ENCODE measurements around the gene MAGEF1.

DNA sequence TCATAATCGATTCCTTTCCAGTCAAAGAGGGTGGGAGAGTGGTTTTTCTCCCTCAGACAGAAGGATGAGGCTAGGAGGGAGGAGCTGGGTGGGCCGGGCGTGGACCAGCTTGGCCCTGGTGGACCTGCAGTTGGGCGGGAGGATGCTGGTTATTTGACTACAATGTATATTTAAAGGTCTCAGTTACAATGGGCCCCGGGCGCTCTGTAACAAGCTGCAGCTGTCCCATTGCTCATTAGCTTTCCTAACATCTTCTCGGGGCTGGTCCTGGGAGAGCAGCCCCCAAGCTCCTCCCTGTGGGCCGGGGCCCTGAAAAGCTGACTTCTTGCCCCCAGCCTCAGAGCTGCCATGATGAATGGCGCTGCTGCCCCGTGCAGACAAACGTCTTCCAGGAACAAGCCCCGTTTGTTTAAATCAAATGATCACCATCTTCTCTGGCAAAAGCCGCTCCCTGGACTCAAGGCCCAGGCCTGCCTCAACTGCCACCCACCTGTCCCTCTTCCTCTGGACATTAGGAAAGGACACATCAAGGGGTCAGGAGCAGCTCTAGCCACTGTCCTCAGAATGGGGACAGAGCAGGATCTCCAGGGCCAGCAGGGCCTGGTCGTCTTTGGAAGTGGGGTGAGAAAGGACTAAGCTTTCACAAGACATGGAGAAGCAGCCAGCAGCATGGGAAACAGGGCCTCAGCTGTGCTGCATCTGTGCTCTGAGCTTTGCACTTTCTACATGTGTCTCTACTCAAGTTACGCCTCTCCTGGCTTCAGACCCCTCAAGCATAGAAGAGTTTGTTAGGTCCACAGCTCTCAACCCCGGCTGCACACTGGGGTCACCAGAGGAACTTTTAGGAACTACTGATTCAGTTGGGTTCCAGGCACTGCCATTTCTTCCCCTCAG, 38.6 kb downstream of the MAGEF1 start:
- TF ChIP-seq, protein P1, sequence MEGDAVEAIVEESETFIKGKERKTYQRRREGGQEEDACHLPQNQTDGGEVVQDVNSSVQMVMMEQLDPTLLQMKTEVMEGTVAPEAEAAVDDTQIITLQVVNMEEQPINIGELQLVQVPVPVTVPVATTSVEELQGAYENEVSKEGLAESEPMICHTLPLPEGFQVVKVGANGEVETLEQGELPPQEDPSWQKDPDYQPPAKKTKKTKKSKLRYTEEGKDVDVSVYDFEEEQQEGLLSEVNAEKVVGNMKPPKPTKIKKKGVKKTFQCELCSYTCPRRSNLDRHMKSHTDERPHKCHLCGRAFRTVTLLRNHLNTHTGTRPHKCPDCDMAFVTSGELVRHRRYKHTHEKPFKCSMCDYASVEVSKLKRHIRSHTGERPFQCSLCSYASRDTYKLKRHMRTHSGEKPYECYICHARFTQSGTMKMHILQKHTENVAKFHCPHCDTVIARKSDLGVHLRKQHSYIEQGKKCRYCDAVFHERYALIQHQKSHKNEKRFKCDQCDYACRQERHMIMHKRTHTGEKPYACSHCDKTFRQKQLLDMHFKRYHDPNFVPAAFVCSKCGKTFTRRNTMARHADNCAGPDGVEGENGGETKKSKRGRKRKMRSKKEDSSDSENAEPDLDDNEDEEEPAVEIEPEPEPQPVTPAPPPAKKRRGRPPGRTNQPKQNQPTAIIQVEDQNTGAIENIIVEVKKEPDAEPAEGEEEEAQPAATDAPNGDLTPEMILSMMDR (IDR thresholded peaks at IDR 0.05; ENCODE audit: low read depth, low read length) = no peak
- TF ChIP-seq EZH2phosphoT487 (IDR thresholded peaks at IDR 0.05; ENCODE audit: low read depth) = no peak

All from OCI-LY3 (cell line).